NCI-H2171 treated with DMSO at 0.1 percent for 48 hours (cell line): Measurements from ENCODE around the gene RASGRP3.
A peak's percentile ranks its signal among the peaks of the same experiment; 100 is the strongest.
"Not testable (repeated sequence)": the region's sequence is repeated elsewhere in the genome, so short reads cannot be mapped to it uniquely, and the experiment has no call there.

Experiments
- DNase-seq: peaks from one replicate; lab custom pipeline; 2025; lab: John Stamatoyannopoulos, UW

RASGRP3 gene, protein sequence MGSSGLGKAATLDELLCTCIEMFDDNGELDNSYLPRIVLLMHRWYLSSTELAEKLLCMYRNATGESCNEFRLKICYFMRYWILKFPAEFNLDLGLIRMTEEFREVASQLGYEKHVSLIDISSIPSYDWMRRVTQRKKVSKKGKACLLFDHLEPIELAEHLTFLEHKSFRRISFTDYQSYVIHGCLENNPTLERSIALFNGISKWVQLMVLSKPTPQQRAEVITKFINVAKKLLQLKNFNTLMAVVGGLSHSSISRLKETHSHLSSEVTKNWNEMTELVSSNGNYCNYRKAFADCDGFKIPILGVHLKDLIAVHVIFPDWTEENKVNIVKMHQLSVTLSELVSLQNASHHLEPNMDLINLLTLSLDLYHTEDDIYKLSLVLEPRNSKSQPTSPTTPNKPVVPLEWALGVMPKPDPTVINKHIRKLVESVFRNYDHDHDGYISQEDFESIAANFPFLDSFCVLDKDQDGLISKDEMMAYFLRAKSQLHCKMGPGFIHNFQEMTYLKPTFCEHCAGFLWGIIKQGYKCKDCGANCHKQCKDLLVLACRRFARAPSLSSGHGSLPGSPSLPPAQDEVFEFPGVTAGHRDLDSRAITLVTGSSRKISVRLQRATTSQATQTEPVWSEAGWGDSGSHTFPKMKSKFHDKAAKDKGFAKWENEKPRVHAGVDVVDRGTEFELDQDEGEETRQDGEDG

DNA sequence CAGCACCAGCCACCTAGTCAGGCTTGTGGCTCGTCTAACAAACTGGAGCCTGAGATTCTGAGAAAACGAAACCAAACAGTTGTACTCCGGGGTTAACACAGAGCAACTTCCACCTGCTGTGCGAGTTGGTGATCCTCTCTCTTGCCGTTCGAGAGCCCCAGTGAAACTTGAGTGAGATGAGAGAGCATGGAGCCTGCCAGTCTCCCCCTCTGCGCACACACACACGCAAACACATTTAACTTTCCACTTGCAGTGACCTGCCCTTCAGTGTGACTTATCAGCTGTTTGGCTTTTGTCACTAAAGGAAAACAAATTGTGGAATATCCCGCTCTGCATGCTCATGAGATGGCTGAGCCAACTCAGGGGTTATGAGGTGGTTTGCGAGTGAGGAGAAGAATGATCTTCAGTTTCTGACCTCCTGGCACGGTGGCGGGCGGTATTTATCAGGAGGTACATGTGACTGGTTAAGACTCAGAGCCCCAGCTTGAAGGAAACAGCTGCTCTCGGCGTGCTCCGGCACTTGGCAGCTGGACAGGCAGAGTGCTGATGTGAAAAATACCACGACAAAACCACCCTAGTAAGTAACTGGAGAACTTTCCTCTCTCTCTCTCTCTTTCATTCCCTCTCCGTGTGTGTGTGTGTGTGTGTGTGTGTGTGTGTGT is at the start of gene RASGRP3:
Gene RASGRP3, plus strand, starts transcription at position 519 of the 662 bp plus-strand sequence. CDS start 38,488 bp downstream, outside the sequence.
- DNase-seq: peak; percentile 94

DNA sequence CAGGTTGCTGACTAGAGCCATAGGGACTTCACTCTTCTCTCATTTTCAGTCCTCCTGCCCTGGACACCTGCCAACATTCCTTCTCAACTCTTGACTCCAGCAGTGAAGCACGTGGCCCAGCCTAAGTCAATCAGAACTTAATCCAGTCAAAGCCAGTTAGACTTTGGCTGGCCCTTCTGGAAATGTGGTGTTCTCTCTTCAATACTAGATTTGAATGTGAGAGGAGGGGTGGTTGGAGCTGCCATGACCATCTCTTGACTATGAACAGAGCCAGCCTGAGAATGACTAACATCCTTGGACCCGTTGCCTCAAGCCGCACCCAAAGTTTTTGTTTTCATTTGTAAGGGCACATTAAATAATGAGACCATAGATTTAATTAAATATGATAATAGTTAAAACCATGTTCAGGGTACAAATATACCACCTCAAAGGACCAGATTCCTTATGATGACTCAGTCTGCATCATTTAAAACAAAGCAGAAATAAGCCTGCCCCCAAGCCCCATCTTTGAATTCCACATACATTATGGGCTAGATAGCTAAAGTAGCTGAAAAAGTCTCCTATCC is 49.7 kb upstream of the RASGRP3 start:
- DNase-seq: peak; percentile 68

DNA sequence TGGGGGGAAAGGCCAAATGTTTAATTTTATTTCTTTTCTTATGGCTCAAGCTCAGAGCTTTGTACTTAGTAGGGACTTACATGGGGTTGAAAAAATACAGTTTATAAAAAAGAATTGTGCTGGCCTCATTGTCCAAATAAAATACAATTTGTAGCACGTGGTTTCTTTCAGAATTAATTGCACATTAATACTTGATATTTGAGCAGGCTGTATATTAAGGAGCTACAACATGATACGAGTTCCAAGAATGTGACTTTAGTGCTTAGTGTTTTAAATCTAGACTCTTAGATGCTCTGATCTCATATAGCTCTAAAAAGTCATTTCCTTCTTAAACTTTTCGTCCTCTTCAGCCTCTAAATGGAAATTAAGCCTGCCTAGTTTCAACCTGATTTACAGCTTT is 46.4 kb upstream of the RASGRP3 start:
- no peak for DNase-seq

DNA sequence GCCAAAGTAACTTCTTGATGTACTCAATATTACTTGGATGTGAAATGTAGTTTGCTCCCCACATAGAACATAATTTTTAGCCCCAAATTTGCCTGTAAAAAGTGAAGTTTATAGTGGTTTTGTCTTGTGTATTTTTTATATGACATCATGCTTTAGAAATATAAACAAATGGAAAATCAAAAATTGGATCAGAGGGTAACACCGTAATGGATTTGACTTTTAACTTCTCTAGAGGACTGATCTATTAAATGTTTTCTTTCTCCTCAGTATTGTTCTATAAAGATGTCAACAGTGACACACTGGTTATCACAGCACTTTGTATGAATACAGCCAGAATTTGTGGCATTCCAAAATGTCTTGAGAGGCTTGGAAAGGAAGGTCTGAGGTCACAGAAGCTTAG is 45.6 kb upstream of the RASGRP3 start:
- DNase-seq: no peak

DNA sequence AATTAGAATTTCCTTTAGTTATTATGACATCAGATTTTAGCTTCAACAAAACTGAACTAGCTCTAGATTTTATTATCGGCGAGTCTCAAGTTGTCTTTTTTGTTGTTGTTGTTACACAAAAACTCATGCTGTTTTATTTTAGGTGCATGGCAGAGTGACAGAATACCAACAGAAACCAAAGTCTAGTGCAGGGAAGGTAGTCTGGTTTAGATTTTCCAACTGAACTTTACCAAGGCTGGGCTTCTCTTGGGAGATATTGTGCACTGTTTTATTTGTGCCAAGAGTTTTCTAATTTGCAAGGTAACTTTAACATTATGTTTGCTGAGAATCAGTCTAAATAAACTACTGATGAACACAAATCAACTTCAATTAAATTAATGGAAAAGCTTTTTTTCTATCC is 43.6 kb upstream of the RASGRP3 start:
- no peak for DNase-seq

DNA sequence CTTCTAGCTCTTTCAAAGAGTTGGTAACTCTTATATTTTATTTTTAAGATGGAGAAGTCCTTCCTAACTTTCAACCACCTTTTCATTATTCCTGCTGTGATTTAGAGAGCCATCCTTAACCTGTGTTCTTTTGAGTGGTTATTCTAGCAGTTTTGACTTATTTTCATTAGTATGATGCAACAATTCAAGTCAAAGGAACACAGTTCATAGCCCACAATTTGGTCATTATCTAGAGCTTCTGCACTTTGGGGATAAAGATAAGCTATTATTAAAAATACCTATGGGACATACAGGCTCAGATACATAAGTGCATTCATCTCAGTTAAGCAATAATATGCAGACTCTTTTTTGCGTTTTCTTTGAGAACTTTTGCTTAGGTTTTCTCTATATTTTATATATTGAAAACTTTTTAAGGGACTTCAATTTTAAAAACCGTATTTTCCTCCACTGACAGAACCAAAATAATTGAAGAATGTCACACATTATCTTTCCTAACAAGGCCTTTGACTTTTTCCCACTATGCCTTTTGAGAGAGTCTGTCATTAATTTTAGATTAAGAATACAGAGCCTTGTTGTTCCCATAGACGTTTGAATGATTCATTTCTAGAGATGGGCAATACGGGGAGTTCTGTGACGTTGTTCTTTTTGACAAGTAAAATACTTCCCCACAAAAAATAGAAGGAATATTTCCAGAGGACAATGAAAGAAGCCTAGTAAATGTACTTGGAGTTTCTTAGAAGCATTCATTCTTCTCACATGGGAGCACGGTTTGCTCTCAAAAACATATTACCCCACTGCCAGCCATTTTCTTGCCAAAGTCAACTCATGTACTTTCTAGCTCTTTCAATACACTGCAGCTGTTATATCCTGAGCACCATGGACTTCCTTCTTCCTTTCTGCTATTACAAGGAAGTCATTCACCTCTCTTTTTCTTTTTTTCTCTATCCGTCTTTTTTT is 42.9 kb upstream of the RASGRP3 start:
- DNase-seq: no peak

DNA sequence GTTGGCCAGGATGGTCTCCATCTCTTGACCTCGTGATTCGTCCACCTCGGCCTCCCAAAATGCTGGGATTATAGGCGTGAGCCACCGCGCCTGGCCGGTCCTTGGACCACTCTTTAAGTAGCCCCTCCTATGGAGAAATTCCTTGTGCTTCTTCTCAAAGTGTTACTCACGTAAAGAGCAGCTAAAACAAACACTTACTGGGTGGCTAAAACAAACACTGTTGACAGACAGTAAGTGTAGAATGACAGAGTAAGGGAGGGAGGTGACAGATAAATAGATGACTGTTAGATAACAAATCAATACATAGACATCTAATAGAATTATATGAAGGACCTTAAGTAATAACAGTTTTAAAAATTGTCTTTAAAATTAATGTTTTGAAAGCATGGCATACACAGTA is 40.9 kb upstream of the RASGRP3 start:
- DNase-seq: no peak

DNA sequence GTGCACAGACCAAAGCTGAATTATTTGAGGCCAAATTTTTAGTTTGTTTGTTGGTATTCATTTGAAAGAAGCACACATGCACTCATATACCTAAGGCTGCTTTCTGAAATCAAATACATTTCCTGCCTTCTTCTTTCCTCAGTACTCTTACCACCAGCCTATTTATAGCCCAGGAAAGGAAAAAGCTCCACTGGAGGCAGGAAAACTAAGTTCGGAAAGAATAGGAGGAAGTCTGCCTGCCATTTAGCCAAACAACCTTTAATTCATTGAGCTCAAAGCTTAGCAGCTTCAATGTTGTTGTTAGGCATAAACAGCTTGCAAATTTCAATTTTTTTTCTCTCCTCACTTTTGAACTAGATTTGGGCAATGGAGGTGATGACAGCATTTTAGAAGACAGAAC is 40.4 kb upstream of the RASGRP3 start:
- no peak for DNase-seq

DNA sequence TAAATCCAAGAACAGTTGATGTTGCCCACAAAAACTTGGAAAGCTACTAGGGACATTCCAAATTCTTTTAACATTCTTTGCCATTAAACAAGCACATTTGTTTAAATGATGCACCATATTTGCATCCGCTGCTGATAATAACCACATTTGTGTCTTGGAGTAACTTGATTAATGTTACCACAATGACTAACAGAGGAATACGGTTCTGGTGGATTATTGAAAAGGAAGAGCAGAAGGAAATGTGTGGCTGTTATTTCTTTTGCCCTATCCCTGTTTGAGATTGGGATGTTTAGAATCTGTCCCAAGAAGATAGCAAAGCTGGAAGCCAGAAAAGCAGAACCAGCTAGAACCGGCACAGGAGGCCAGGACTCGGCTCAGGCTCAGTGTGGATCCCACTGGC is 39.2 kb upstream of the RASGRP3 start:
- DNase-seq: no peak

DNA sequence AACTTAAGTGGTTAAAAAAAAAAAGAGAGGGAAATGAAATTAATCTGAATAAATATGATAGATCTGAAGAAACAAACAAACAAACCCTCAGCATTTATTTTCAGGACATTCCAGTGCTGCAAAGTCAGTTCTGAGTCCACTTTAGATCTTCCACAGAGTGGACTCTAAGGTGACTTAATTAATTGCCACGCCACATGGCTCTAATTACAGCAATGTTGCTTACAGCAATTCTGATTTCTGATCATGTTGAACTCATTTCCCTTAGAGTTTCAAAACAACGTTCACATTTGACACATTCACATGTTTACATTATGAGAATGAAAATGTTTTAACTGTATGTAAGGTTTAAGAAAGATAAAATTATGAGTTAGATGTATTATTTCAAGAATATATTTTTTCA is 38.6 kb upstream of the RASGRP3 start:
- DNase-seq: no peak

DNA sequence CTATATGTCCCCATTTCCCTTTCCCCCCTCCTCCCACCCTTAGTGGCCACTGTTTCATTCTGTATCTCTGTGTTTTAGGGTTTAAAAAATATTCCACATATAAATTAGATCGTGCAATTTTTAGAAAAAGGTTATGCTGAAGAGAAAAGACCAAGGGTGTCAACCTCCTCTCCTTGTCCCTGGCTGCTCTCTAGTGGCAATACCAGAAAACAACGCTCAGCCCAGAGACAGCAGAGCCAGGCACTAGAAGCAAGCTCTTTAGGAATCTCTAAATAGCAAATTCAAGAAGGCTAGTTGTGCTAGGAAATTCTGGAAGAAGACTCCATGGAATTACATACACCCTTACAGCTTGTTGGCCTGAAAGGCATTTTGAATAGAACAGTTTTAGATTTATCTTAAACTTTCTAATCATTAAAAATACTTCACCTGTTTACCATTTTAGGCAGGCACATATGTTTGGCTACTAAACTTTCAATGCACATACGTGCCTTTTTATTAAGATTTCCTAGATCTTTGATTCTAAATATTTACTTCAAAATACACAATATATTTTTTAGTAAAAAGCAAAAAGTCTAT is 35.1 kb upstream of the RASGRP3 start:
- DNase-seq: peak; percentile 76

DNA sequence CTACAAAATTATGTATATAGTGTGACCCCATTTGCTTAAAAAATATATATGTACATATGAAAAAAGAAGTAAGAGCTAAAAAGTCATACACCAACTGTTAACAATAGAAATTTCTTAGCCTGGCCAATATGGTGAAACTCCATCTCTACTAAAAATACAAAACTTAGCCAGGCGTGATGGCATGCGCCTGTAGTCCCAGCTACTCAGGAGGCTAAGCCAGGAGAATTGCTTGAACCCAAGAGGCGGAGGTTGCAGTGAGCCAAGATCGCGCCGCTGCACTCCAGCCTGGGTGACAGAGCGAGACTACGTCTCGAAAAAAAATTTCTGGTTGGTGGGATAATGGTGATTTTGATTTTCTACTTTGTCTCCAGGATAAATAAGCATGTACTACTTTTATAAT is 34.4 kb upstream of the RASGRP3 start:
- DNase-seq: not testable (repeated sequence)

DNA sequence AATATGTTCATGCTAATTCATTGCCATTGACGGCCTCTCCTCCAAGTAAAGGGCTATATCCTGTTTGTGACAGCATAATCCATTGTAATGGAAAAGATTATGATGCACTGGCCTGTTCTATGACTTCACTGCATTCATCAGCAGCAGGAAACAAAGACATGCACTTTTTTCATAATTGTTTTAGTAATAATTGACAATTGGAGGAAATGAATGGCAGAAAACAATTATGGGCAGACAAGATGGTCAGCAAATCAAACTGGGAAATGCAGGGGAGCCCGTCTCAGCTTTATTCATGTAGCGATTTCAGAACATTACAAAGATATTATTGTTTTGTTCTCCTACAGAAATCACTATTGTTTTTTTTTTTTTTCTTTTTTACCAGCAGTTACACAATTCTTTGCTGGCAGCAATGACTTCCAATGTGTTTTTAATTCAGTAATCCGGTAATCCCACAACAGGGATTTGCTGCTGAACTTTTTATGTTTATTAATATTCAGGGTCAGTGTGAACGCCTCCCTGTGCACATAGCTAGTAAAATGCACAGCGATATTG is 33.8 kb upstream of the RASGRP3 start:
- DNase-seq: no peak

DNA sequence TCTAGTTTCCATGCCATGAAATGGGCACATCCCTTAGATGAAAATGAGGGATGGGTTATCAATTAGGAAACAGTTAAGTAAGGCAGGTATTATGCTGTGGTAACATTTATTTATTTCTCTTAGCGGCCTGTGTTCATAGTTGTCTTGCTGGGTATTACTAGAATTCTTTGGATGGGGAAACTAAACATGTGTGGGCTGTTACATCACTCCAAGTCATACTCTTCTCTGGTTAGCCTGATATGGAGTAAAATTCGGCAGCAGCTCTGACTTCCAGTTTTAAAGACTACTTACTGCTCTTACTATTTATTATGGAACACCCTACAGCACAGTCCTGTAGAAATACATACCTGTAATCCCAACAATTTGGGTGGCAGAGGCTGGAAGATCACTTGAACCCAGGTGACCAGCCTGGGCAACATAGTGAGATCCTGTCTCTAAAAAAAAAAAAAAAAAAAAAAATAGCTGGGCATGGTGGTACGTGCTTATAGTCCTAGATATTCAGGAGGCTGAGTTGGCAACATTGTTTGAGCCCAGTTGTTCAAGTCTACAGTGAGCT is 33.1 kb upstream of the RASGRP3 start:
- no peak for DNase-seq

DNA sequence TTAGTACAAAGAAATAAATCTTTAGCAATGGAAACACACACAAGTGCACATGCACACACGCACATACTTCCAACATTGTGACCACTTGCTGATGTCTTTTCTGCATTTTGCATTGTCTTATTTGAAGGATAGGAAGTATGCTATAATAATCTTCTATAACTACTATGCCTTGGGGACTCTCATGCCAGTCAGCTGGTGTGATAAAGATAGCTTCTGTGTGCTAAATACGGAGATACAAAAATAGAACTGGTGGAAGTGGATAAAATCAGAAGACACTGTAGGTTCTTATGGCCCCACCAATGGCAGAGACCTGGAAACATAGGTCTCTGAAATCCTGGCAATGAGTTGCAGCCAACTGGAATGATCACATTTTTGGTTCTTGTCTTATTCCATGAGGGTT is 31.5 kb upstream of the RASGRP3 start:
- DNase-seq: no peak

DNA sequence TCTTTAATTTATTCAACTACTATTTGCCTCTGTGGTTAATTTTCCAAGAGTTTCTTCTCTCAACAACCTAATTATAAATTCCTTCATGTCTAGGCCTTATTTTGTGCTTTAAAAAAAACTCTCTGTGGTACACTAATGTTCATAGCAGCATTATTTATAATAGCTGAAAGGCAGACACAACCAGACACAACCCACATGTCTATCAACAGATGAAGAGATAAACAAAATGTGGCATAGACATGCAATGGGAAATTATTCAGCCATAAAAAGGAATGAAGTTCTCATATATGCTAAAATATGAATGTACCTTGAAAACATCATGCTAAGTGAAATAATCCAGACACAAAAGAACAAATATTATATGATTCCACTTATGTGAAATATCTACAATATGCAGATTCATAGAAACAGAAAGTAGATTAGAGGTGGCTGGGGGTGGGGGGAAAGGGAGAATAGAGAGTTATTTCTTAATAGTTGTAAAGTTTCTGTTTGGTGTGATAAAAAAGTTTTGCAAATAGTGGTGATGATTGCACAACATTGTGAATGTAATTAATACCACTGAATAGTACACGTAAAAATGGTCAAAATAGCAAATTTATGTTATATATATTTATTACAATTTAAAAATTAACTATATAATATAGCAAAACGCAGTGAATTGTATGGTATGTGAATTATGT is 28.1 kb upstream of the RASGRP3 start:
- no peak for DNase-seq

DNA sequence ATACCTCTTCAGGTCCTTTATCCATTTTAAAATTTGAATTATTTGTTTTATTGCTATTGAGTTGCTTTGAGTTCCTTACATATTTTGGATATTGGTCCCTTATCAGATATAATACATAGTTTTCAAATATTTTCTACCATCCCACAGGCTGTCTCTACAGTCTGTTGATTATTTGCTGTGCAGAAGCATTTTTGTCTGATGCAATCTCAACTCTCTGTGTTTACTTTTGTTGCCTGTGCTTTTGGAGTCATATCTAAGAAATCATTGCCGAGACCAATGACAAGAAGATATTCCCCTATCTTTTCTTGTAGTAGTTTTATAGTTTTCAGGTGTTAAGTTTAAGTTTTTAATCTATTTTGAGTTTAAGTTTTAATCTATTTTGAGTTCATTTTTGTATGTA is 25.2 kb upstream of the RASGRP3 start:
- no peak for DNase-seq

DNA sequence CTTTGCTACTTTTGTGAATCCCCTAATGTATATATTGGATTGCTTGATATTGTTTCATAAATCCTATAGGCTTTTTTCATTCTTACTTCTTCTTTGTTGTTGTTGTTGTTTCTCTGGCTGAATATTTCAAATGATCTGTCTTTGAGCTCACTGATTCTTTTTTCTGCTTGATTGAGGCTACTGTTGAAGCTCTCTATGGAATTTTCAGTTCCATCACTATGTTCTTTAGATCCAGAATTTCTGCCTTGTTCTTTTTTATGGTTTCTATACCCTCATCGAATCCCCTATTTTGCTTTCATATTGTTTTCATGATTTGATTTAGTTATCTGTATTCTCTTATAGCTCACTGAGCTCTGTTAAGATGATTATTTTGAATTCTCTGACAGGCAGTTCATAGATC is 24.6 kb upstream of the RASGRP3 start:
- no peak for DNase-seq

DNA sequence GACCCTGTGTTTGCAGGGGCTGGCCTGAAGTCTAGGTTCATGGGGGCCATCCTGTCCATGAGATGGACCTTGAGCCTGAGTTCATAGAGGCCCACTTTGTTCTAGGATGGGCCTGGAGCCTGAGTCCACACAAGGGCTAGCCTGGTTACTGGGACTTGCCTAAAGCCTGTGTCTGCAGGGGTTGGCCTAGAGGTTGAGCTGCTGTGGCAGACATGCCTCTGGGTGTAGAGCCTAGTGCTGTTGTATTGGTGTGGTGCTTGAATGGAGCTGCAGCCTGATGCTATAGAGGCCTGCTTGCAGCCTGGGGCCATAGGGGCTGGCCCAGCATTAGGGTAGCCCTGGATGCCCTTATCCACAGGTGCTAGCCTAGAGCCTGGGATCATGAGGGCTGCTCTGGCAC is 23.9 kb upstream of the RASGRP3 start:
- DNase-seq: no peak

DNA sequence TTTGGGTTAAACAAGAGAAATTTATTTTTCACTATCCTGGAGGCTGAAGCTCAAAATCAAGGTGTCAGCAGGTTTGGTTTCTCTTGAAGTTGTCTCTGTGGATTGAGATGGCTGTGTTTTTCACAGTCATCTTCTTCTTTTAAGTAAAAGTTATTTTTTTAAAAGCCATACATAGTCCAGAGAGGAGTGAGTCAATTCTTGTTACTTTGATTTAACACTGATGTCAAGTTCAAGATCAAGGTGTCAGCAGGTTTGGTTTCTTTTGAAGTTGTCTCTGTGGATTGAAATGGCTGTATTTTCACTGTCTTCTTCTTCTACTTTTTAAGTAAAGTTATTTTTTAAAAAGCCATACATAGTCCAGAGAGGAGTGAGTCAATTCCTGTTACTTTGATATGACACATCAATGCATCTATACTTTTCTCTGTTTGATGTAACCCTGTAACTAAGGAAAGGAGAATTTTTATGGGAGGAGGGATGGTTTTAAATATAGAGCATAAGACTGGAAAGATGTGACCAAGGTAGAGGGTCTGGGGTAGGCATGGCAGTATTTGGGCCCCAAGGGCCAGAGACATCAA is 22.5 kb upstream of the RASGRP3 start:
- no peak for DNase-seq
